ENCODE measurements around the gene COL5A1.

Gene COL5A1

GRCh38 chr9:134626571-134627416 is 14.8 kb upstream of the COL5A1 start:
- no peak for DNase-seq

GRCh38 chr9:134627417-134628353 is 13.9 kb upstream of the COL5A1 start:
- DNase-seq = no peak

DNA sequence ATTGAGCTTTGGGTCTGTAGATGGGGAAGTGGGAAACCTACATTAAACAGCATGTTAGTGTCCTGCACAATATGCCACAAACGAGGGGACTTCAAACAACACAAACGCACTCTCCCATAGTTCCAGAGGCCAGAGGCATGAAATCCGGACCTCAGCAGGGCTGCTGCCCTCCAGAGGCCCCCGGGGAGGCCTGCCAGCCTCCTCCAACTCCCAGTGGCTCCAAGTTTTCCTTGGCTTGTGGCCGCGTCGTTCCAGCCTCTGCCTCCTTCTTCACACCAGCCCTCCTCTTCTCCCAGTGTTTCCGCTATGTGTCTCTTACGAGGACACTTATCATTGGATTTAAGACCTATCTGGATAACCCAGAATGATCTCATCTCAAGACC is 13.3 kb upstream of the COL5A1 start:
- no peak for DNase-seq

DNA sequence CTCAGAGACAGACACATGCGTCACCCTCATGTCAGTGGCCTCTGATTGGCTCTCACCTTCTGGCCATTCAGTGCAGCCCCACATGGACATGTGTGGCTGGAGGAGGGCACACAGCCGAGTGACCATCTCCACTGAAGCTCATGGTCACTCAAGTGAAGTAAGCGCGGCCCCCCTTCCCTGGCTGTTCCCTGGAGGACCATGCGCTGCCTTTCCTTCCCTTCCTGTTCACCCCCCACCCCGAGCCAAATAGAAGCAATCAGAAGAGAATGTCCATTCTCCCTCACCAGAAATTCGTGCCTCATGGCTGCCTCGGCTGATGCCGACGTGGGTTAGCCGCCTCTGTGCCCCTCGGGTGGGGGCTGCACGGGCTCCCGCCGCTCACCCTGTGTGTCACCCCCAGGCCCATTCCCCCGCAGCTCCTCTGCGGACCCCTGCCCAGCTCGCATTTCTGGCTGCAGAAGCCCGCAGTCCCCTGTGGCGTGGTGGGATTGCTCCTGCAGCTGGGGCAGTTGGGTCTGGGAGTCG is 12.5 kb upstream of the COL5A1 start:
- no peak for DNase-seq

DNA sequence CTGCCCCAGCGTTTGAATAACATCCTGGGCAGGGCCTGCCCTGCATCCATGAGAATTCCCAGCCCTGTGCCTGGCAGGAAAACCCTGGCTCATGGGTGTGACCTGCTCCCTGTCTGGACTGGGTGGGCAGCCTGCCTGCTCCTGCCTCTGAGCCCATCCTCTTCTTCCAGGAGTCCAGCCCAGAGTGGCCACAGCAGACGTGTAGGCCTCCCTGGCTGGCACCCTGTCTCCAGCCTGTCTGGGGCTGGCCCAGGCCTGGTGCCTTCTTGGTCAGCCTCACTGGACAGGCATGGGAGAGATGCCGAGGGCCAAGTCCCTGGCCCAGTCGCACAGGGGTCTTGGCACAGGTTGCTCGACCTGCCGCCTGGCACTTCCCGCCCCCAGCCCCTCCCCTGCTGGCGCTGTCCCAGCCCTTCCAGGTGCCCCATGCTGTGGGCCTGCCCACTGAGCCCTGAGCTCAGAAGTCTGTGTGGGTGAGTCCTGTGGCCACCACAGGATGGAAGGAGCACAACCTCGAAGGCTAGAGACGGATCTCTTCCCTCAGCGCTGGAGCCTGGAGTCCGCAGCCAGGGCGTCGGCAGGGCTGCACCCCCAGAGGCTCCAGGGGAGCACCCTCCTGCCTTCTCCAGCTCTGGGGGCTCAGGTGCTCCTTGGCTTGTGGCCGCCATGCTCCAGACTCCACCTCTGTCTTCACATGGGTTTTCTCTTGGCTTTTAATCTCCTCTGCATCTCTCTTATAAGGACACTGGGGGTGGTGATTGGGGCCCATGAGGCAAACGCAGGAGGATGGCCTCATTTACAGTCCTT is 11.8 kb upstream of the COL5A1 start:
- no peak for DNase-seq

- no peak for DNase-seq
These were observed 11.2 kb upstream of the COL5A1 start for GRCh38 chr9:134630393-134630790.

GRCh38 chr9:134630861-134631260 is 10.7 kb upstream of the COL5A1 start:
- DNase-seq = no peak

DNA sequence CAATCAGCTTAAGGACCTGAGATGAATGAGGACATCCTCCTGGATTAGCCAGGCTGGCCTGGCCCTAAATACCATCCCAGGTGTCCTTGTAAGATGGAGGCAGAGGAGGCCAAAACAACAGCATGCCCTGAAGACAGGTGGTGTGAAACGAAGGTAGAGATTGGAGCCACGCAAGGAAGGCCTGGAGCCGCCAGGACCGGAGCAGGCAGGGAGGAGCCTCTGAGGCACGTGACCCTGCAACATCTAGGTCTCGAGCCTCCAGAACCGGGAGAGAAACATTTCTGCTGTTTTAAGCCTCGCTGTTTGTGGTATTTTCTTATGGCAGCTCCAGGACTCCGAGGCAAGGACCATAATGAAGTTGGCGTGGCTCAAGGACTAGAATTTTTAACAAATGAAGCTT is 9.7 kb upstream of the COL5A1 start:
- DNase-seq = no peak

DNA sequence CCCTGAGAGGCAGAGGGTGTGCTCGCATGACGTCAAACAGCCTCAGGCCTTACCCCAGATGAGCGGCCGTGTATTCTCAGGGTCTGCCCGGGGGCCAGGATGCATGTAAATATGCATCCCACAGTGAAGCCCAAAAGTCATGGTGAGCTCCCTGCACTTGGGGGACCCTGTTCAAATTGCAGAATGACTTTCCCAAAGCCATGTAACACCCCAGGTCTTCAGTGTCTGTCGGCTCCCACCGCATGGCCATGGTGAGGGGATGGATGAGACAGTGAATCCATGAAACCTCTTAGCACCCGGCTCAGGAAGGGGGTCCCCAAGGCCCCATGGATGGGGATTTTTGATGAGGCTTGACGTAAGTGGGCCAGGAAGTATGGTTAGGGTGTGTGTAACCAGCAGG is 9.3 kb upstream of the COL5A1 start:
- DNase-seq = no peak

DNA sequence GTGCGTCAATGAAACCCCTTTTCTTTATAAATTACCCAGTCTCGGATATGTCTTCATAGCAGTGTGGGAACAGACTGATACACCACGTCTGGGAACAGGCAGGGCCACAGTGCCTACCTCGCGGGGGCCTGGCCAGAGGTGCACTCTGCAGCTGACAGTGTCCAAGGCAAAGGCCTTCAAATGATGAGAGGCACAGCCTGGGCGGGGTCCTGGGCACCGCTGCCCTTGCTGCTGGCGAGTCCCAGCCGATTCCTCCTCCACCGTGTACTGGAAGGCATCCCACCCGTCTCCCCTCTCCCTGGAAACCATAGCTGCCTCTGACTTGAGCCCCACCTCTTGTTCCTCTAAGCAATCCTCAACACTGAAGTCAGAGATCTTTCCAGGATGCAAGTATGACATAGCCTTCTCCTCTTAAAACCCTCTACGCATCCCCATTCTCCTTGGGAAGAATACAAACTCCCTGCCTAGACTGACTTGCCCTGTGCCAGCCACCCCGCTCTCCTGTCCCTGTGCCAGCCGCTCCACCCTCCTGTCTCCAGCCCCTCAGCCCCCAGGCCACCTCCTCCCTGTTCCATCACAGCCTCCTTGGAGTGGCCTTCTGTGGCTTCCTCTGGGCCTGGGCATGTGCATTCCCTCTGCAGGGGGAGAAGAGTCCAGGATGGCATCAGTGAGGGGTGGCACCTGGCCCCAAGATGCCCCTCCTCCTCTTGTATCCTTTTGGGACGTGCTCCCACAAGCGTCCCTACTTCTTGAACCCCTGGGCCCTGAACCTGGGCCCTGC is 8.1 kb upstream of the COL5A1 start:
- DNase-seq = no peak

GRCh38 chr9:134634176-134634575 is 7.4 kb upstream of the COL5A1 start:
- DNase-seq = no peak

DNA sequence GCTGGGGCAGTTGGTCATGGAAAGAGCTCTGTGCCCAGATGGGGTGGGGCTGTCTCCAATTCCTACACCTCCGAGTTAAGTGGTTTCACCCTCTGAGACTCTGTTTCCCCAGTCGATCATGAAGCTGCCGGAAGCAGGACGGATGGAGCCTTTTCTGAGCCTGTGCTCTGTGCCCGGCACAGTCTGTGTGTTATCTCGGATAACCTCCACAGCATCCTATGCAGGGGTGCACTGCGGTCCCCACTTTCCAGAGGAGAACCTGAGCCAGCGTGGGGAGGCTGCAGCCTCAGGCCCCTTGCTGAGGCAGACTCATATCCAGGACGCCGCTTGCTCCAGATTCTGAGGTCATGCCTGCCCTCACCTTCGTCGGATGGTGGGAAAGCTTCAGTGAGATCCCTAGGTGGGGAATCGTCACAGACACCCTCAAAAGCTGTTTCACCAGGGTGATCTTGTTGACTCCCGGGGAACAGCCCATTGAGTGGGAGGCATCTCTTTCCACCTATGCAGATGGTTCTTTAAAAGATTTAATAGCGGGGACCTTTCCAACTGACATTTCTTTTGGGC is 6.9 kb upstream of the COL5A1 start:
- no peak for DNase-seq

DNA sequence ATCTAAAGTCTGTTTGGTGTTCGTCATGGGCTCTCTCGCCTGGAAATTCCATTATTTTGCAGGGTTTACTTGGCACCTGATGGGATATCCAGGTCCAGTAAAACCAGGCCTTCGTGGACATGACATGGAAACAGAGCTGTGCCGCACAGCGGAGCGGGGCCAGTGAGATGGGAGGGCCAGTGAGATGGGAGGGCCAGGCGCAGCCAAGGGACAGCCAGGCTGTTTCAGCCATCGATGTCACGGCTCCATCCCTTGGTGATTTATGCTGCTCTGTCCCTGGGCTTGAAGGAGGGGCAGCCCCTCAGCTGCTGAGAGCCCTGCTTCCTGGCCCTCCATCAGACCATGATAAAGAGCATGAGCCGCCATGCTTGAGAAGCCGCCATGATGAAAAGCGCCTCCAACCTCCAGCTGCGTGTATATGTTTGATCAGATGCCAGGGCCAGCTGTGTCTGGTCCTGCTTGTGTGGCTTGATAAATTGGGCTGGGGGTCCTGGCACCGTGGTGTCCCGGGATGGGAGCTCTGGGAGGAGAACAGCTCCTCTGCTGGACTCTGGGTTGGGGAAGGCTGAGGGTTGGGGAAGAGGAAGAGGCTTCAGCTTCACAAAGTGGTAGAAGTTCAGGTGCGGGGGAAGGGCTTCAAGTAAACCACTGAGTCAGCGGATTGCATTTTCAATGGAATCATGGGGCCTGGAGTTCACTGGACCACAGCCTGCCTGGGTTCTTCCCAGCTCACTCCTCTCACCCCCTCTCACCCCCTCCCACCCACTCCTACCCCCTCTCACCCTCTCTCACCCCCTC is 6.1 kb upstream of the COL5A1 start:
- DNase-seq = no peak

DNA sequence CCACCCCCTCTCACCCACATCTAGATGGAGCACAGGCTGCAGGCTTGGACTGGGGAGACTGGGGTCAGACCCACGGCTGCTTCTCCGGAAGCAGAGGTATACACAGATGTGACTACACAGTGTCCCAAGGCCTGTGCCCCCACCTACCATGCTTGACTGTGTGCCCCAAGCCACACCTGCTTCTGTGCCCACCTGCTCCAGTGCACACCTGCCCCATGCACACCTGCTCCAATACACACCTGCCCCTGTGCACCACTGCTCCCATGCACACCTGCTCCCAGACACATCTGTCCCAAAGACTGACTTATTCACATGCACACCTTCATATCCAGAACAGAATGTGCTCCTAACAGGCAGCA is 5.5 kb upstream of the COL5A1 start:
- DNase-seq = no peak

DNA sequence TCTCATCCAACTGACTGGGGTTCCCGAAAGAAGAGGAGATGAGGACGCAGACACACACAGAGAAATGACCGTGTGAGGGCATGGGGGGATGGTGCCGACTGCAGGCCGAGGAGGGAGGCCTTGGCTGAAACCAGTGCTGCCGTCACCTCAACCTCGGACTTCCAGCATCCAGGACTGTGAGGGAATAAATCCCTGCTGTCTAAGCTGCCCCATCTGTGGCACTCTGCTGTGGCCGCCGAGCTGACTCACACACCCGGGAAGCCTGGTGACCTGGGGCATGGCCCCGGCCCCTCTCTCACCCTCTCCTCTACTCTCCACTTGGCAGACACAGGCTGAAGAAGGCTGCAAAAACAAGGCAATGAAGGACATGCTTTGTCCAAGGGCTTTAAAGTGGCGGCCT is 4.4 kb upstream of the COL5A1 start:
- no peak for DNase-seq

DNA sequence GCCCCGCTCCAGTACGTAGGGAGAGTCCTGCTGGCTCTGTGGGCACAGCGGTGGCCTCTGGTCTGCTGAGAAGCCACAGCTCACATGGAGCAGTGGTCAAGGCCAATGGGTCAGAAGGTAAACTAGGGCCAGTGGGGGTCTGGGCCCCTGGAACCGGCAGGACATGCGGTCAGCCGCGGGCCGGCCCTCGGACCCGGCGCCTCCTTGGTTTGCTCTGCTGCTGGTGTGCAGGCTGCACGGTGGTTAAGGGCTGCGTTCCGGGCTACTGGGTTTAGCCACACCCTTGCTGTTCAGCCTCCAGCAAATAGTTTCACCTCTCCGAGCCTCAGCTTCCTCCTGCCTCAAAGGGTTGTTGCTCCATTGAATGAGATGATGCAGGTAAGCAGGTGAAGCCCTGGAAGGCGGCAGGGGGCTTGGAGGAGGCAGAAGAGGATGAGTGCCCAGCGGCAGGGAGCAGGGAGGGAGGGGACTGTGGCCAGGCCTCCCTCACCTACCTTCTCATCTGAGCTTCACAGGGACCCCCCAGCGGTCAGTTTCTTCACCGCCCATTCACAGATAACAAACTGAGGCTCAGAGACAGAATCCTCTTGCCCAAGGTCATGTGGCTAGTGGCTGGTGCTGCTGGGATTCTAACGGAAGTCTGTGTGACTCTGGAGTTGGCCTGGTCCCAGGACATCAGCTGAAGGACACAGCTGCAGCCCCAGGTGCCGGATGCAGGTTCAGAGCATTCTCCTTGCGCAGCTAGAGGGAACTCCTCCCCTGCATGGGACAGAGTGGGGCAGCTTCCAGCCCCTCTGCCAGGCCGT is 3.7 kb upstream of the COL5A1 start:
- DNase-seq = no peak

GRCh38 chr9:134638502-134639090 is 3.0 kb upstream of the COL5A1 start:
- DNase-seq = no peak

DNA sequence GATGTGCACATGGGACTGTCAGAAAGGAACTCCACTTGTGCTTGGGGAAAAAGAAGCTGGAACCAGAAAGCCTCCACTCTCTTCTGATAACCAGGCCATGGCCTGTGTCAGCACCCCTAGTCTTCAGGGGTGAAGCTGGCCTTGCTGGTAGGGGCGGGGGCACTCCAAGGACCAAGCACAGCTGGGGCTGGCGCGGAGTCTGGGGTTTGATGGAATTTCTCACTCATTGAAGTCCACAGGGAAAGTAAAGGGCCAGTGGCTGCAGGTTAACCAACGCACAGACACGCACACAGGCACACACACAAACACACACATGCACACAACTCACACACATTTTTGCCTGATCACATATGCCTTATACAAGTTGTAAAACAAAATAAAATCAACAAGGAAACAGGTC is 1.6 kb upstream of the COL5A1 start:
- DNase-seq = no peak

DNA sequence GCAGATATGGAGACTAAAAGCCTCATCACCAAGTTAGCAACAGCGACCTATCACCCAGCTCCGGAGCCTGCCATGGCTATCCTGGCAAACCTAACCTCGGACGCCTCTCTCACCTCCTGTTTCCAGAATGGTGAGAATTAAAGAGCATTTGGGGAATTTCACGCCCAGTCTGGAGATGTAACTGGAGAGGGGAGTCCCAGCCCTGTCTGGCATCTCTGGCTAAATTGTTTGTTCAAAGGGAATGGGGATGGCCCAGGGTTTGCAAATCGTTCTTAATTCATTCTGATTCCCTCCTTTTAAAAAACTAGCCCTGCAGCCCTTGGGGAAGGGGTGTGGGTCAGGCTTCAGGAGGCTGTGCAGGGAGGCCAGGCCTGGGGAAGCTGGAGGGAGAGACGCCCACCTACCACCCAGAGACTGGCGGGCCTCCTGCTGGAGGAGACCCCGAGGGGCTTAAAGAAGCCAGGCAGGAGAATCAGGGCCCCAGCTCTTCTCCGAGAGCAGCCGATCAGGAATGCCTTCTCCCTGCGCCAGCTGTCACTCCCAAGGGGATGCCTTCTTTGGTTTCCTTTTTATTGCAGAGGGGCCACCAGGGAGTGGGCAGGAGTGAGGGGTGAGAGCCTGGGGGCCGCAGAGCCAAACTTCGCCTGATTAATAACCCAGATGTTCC is 964 bp upstream of the COL5A1 start:
- DNase-seq = no peak
